A549 (cell line): ENCODE results near the gene CCDC92B. TPM values are rescaled to one million over a fixed set of nuclear protein-coding genes. Genes with fewer than 3 reads are reported as not detected.

Experiments used
- ATAC-seq, 2 experiments: fragments of 200-7000 bp in 1 of 2; fragments of >200 bp in 1 of 2; cut with Nextera tagmentation in 1 of 2; cut with Tn5 transposase in 1 of 2; 3 replicates each; pipeline versions ENCODE4 v1.8.0 to v1.9.1; 2018 to 2020; ENCODE audit warnings: mild to moderate bottlenecking in 1 of 2, moderate library complexity in 1 of 2
- CTCF ChIA-PET: fragments of 300-600 bp; sonication (Branson Sonifier 250); formaldehyde crosslinking; extraction: SDS; loops from one replicate; lab custom pipeline; 2021; ENCODE audit warnings: antibody characterized with exemption, inconsistent platforms; lab: Yijun Ruan, JAX
- POLR2A ChIA-PET: fragments of 350-600 bp; formaldehyde crosslinking; extraction: SDS; loops from one replicate; lab custom pipeline; 2021; ENCODE audit warnings: antibody characterized with exemption, inconsistent platforms; lab: Yijun Ruan, JAX
- DNase-seq, 2 experiments: peaks; one replicate each; pipeline versions ENCODE4 v3.0.0 to v3.0.0-alpha.2; 2011 to 2016; ENCODE audit warnings: low read depth in 1 of 2, low spot score in 1 of 2
- FAIRE-seq: peaks from 2 replicates; lab custom pipeline; 2011; peaks lifted over from hg19 to GRCh38; lab: Jason Lieb, UNC
- H3K27ac ChIP-seq, 2 experiments: fragments of >200 bp; sonication (Bioruptor Twin); formaldehyde crosslinking; 3 replicates each; pipeline ENCODE4 v1.5.1; 2016 to 2017
- H3K4me1 ChIP-seq: fragments of >200 bp; sonication (Bioruptor Twin); formaldehyde crosslinking; 3 replicates; pipeline ENCODE4 v1.6.1; 2016
- H3K4me2 ChIP-seq: fragments of >200 bp; sonication (Bioruptor Twin); formaldehyde crosslinking; 3 replicates; pipeline ENCODE4 v1.6.1; 2016
- H3K4me3 ChIP-seq: fragments of >200 bp; sonication (Bioruptor Twin); formaldehyde crosslinking; 3 replicates; pipeline ENCODE4 v1.5.1; 2016
- H3K9me3 ChIP-seq: fragments of >200 bp; sonication (Bioruptor Twin); formaldehyde crosslinking; 3 replicates; pipeline ENCODE4 v1.6.1; 2016
- BCL3 ChIP-seq: fragments of >200 bp; sonication (Bioruptor Twin); formaldehyde crosslinking; IDR thresholded peaks from 3 replicates; pipeline ENCODE4 v1.6.1; 2016
- EP300 ChIP-seq, 2 experiments: fragments of >200 bp; sonication (Bioruptor Twin); formaldehyde crosslinking; IDR thresholded peaks; 2 replicates in 1 of 2; 3 replicates in 1 of 2; pipeline ENCODE4 v1.6.1; 2016 to 2017
- ESRRA ChIP-seq: fragments of 150-350 bp; IDR thresholded peaks from 2 replicates; pipeline ENCODE4 v1.6.1; 2014; ENCODE audit warnings: mild to moderate bottlenecking, low read length, borderline replicate concordance
- FOSB ChIP-seq: fragments of 250-450 bp; sonication (Bioruptor Pico); IDR thresholded peaks from 2 replicates; pipeline ENCODE4 v1.5.0; 2020; ENCODE audit warnings: mild to moderate bottlenecking, moderate library complexity
- FOSL2 ChIP-seq, 2 experiments: fragments of 450-650 bp in 1 of 2; fragments of >200 bp in 1 of 2; sonication (Bioruptor Twin) in 1 of 2; formaldehyde crosslinking; IDR thresholded peaks; 2 replicates each; pipeline versions ENCODE4 v1.5.0 to v1.6.1; 2016 to 2020; ENCODE audit warnings: mild to moderate bottlenecking in 1 of 2, moderate library complexity in 1 of 2
- HMGXB4 ChIP-seq: fragments of 250-450 bp; sonication (Bioruptor Pico); IDR thresholded peaks from 2 replicates; pipeline ENCODE4 v1.5.0; 2021; ENCODE audit warnings: mild to moderate bottlenecking, moderate library complexity, borderline replicate concordance
- KDM5A ChIP-seq: fragments of 200-600 bp; sonication (generic); IDR thresholded peaks from 2 replicates; pipeline ENCODE4 v1.6.1; 2016; ENCODE audit warnings: antibody characterized with exemption, mild to moderate bottlenecking
- MAFK ChIP-seq: fragments of 450-650 bp; IDR thresholded peaks from 2 replicates; pipeline ENCODE4 v1.6.1; 2014; ENCODE audit not compliant: partially characterized antibody
- MYC ChIP-seq: IDR thresholded peaks from 2 replicates; pipeline ENCODE4 v1.6.1; 2012; ENCODE audit warnings: mild to moderate bottlenecking, inconsistent platforms, low read length, improper control_type of control experiment, borderline replicate concordance
- RAD21 ChIP-seq, 2 experiments: fragments of >200 bp in 1 of 2; sonication (Bioruptor Twin) in 1 of 2; formaldehyde crosslinking in 1 of 2; IDR thresholded peaks in 1 of 2; conservative IDR thresholded peaks in 1 of 2; 2 replicates in 1 of 2; 3 replicates in 1 of 2; pipeline ENCODE4 v1.6.1; 2012 to 2018; ENCODE audit warnings: inconsistent platforms in 1 of 2
- REST ChIP-seq: fragments of 200-600 bp; sonication (generic); IDR thresholded peaks from 2 replicates; pipeline ENCODE4 v1.6.1; 2016; ENCODE audit warnings: antibody characterized with exemption, mild to moderate bottlenecking, moderate library complexity
- RNF2 ChIP-seq: fragments of 200-600 bp; sonication (generic); IDR thresholded peaks from 2 replicates; pipeline ENCODE4 v1.6.1; 2016; ENCODE audit warnings: low read depth, mild to moderate bottlenecking, antibody characterized with exemption, moderate library complexity, borderline replicate concordance
- TP53 ChIP-seq: fragments of 250-450 bp; sonication (Bioruptor Pico); IDR thresholded peaks from 2 replicates; pipeline ENCODE4 v1.5.0; 2021; ENCODE audit warnings: mild to moderate bottlenecking, moderate library complexity
- WGBS: methylation state at CpG from one replicate; pipeline ENCODE4 v1.1.6; 2017; ENCODE audit errors: missing lambda C conversion rate; 5-methylcytosine and 5-hydroxymethylcytosine counted together
- polyA plus RNA-seq, 4 experiments: library from polyadenylated mRNA; depleted of rRNA in 3 of 4; stranded (reverse); fragments of >200 nt; fragmentation: RNase III in 1 of 4; extraction: RNeasy Plus Mini Kit Qiagen cat#74134 plus additional on column Dnase treatment in 1 of 4; gene quantifications; 2 replicates in 3 of 4; 3 replicates in 1 of 4; pipeline ENCODE4 v1.2.3, GENCODE V29; 2011 to 2017

Gene CCDC92B
- polyA plus RNA-seq, 2 of the 4 experiments (the other 2 are of a cell fraction) = 0.05 to 0.08 TPM

- 0 out of 3 replicates have a peak, but pooled peaks cover 4% of the 10 kb centered on the region for H3K9me3 ChIP-seq
- no peak overlapping the region for H3K27ac ChIP-seq
- TF ChIP-seq FOSB (CRISPR knock-in tag) = no peak
- no peak for TF ChIP-seq REST
- no peak for TF ChIP-seq RAD21 (conservative IDR thresholded peaks at IDR 0.05 in 1 of 2, IDR thresholded peaks at IDR 0.05 in 1 of 2)
- TF ChIP-seq FOSL2 (IDR thresholded peaks at IDR 0.05) = no peak
- peak; percentile 36; the same call in 1 of the 2 replicates for TF ChIP-seq FOSL2 (CRISPR knock-in tag; IDR thresholded peaks at IDR 0.05)
- ChIA-PET CTCF (interaction anchor here (0.6 to 1.4 kb wide), 3 partner anchors 10 to 1401 kb away, joined by 3 to 4 read pairs (median 3); no protein-coding TSS in a partner anchor), POLR2A (no interaction called here)
- ATAC-seq (no peak), DNase-seq (no peak), FAIRE-seq (no peak)
- WGBS = 65% methylated on average over 13 of the region's 13 CpGs
- H3K4me1 ChIP-seq = no peaks in the 10 kb centered on the region
- H3K4me2 ChIP-seq = no peak overlapping the region
- no peak overlapping the region for H3K4me3 ChIP-seq
Measured at GRCh38 chr17:2718150-2718938, 31.1 kb downstream of the CCDC92B start.

- Histone ChIP-seq H3K4me1 (peaks cover 8% of the 10 kb centered on the region), H3K27ac (no peak overlapping the region), H3K9me3 (0 out of 3 replicates have a peak, but pooled peaks cover 4% of the 10 kb centered on the region), H3K4me3 (no peak overlapping the region), H3K4me2 (no peak overlapping the region)
- DNase-seq (no peak), FAIRE-seq (no peak), ATAC-seq (no peak)
- POLR2A ChIA-PET = no interaction called here
- WGBS = 83% methylated on average over 5 of the region's 5 CpGs
- TF ChIP-seq ESRRA (no peak), EP300 (IDR thresholded peaks at IDR 0.05) (no peak), MYC (no peak), FOSB (CRISPR knock-in tag) (no peak), RNF2 (no peak), TP53 (no peak), BCL3 (no peak), MAFK (no peak), KDM5A (no peak), HMGXB4 (CRISPR knock-in tag) (no peak)
- CTCF ChIA-PET = interaction anchor here (2.5 kb wide), 1 partner anchor 8 kb away, joined by 13 read pairs; no protein-coding TSS in a partner anchor
Measured at GRCh38 chr17:2716649-2717048, 32.8 kb downstream of the CCDC92B start.
